Parathyroid adenoma (tissue), 2 donors: ENCODE measurements around the gene TMEM235.

Experiments
- H2AFZ ChIP-seq: fragments of 300-600 bp; sonication (generic); one replicate; pipeline ENCODE4 v1.7.0; 2017; ENCODE audit warnings: antibody characterized with exemption, mild to moderate bottlenecking
- H3K27ac ChIP-seq: fragments of 300-600 bp; sonication (generic); one replicate; pipeline ENCODE4 v1.7.0; 2017
- H3K27me3 ChIP-seq: fragments of 300-600 bp; sonication (generic); one replicate; pipeline ENCODE4 v1.7.0; 2017; ENCODE audit warnings: low read length; ENCODE audit not compliant: control insufficient read depth, insufficient read depth
- H3K36me3 ChIP-seq: fragments of 300-600 bp; sonication (generic); one replicate; pipeline ENCODE4 v1.7.0; 2017; ENCODE audit warnings: low read length; ENCODE audit not compliant: control insufficient read depth, insufficient read depth
- H3K4me1 ChIP-seq: fragments of 300-600 bp; sonication (generic); one replicate; pipeline ENCODE4 v1.7.0; 2017; ENCODE audit warnings: control low read depth
- H3K4me2 ChIP-seq: fragments of 300-600 bp; sonication (generic); one replicate; pipeline ENCODE4 v1.7.0; 2017; ENCODE audit warnings: low read length
- H3K4me3 ChIP-seq: fragments of 300-600 bp; sonication (generic); one replicate; pipeline ENCODE4 v1.7.0; 2017; ENCODE audit warnings: low read depth, low read length
- H3K79me2 ChIP-seq: fragments of 300-600 bp; sonication (generic); one replicate; pipeline ENCODE4 v1.7.0; 2017; ENCODE audit warnings: control low read depth
- H3K9ac ChIP-seq: fragments of 300-600 bp; sonication (generic); one replicate; pipeline ENCODE4 v1.7.0; 2017; ENCODE audit warnings: mild to moderate bottlenecking
- H3K9me3 ChIP-seq: fragments of 300-600 bp; sonication (generic); one replicate; pipeline ENCODE4 v1.7.0; 2017; ENCODE audit warnings: low read length; ENCODE audit not compliant: control insufficient read depth
- CTCF ChIP-seq: fragments of 300-600 bp; sonication (generic); IDR thresholded peaks from one replicate; pipeline ENCODE4 v1.7.0; 2017; ENCODE audit warnings: antibody characterized with exemption, mild to moderate bottlenecking
- donor health status: primary hyperparathyroidism.

TMEM235 gene

GRCh38 chr17:78272914-78273258 lies 41.5 kb downstream of the TMEM235 start:
- Histone ChIP-seq H2AFZ (no peak overlapping the region), H3K9me3 (no peaks in the 10 kb centered on the region), H3K79me2 (no peaks in the 10 kb centered on the region), H3K27me3 (no peaks in the 10 kb centered on the region), H3K36me3 (no peaks in the 10 kb centered on the region), H3K27ac (no peak overlapping the region), H3K4me2 (no peak overlapping the region), H3K4me3 (no peak overlapping the region), H3K4me1 (no peaks in the 10 kb centered on the region), H3K9ac (no peak overlapping the region)
- TF ChIP-seq CTCF, result no peak

DNA sequence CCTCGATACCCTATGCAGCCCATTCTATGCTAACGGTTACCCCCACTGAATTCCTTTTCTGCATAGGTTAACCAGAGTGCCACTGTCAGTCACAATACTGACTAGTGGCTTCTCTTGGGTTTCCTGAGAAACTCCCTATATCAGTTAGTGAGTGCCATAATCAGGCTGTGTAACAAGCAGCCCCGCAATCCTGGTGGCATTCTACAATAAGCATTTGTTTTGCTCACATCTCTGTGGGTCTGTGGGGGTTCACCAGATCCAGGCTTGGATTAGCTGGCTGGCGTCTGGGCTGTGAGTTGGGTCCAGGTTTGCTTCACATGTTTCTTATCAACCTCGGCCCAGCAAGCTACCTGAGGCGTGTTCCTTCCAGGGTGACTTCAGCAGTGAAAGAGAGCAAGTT lies 42.4 kb downstream of the TMEM235 start:
- Histone ChIP-seq H3K27me3 (no peaks in the 10 kb centered on the region), H3K9me3 (no peaks in the 10 kb centered on the region)

GRCh38 chr17:78275355-78275754 lies 43.9 kb downstream of the TMEM235 start:
- H3K79me2 ChIP-seq, result no peaks in the 10 kb centered on the region
- H3K27ac ChIP-seq, result no peak overlapping the region
- H2AFZ ChIP-seq, result no peak overlapping the region
- no peak for TF ChIP-seq CTCF
- H3K9ac ChIP-seq, result no peak overlapping the region
- H3K4me2 ChIP-seq, result no peak overlapping the region
- H3K27me3 ChIP-seq, result no peaks in the 10 kb centered on the region
- H3K9me3 ChIP-seq, result no peaks in the 10 kb centered on the region
- no peak overlapping the region for H3K4me3 ChIP-seq
- H3K36me3 ChIP-seq, result no peaks in the 10 kb centered on the region
- no peaks in the 10 kb centered on the region for H3K4me1 ChIP-seq

More for the DNA sequence above, 42.4 kb downstream of the TMEM235 start:
- TF ChIP-seq CTCF, result no peak
- no peaks in the 10 kb centered on the region for H3K79me2 ChIP-seq
- H2AFZ ChIP-seq, result no peak overlapping the region
- H3K27ac ChIP-seq, result no peak overlapping the region
- H3K36me3 ChIP-seq, result no peaks in the 10 kb centered on the region
- no peak overlapping the region for H3K4me3 ChIP-seq
- no peak overlapping the region for H3K9ac ChIP-seq
- no peak overlapping the region for H3K4me2 ChIP-seq
- H3K4me1 ChIP-seq, result no peaks in the 10 kb centered on the region

- H3K4me2 ChIP-seq, result no peak overlapping the region
- no peaks in the 10 kb centered on the region for H3K27me3 ChIP-seq
- H3K79me2 ChIP-seq, result no peaks in the 10 kb centered on the region
- H3K9ac ChIP-seq, result no peak overlapping the region
- H3K9me3 ChIP-seq, result no peaks in the 10 kb centered on the region
- no peaks in the 10 kb centered on the region for H3K4me1 ChIP-seq
- no peak overlapping the region for H3K27ac ChIP-seq
- no peak for TF ChIP-seq CTCF
- no peak overlapping the region for H3K4me3 ChIP-seq
- no peaks in the 10 kb centered on the region for H3K36me3 ChIP-seq
- H2AFZ ChIP-seq, result no peak overlapping the region
These were observed 44.9 kb downstream of the TMEM235 start for GRCh38 chr17:78276098-78276887.

- H3K9ac ChIP-seq, result no peak overlapping the region
- no peak overlapping the region for H3K4me3 ChIP-seq
- H3K4me2 ChIP-seq, result no peak overlapping the region
- H3K9me3 ChIP-seq, result no peaks in the 10 kb centered on the region
- peak overlapping the region; percentile 51 for H2AFZ ChIP-seq
- H3K79me2 ChIP-seq, result no peaks in the 10 kb centered on the region
- TF ChIP-seq CTCF, result no peak
- H3K27ac ChIP-seq, result no peak overlapping the region
- no peaks in the 10 kb centered on the region for H3K36me3 ChIP-seq
- no peaks in the 10 kb centered on the region for H3K27me3 ChIP-seq
- H3K4me1 ChIP-seq, result no peaks in the 10 kb centered on the region
These were observed 46.8 kb downstream of the TMEM235 start for GRCh38 chr17:78278139-78278741.
